ENCODE data around the gene FGD2.

- TF ChIP-seq CTCF (IDR thresholded peaks at IDR 0.05; ENCODE audit: low read length) (no peak), EZH2 (IDR thresholded peaks at IDR 0.05; ENCODE audit: borderline replicate concordance, low read length) (no peak)
Observed at GRCh38 chr6:36964908-36965307, 40.5 kb upstream of the FGD2 start.

Measured in OCI-LY1 (cell line).